ENCODE results near the gene ZNF665. TPM values are rescaled to one million over a fixed set of nuclear protein-coding genes. Genes with fewer than 3 reads are reported as not detected.

ZNF665 gene
- total and polyA plus RNA-seq, 4 donors, result 0.09 to 1.0 (median 0.40) TPM

GRCh38 chr19:53165691-53166091, 27.5 kb downstream of the ZNF665 start:
- 87% methylated on average over 3 of the region's 3 CpGs for WGBS
- peaks cover 17 to 37% (median 25%) of the 10 kb centered on the region in 4 donors for H3K9me3 ChIP-seq (ENCODE audit: control insufficient read depth in 4 of 4, low read length in 3 of 4)
- TF ChIP-seq NR2F2 (IDR thresholded peaks at IDR 0.05) (no peak), FOXA2 (IDR thresholded peaks at IDR 0.05) (no peak), JUND (IDR thresholded peaks at IDR 0.05) (no peak), HNF4G (IDR thresholded peaks at IDR 0.05) (no peak), ZBTB33 (IDR thresholded peaks at IDR 0.05) (no peak), TAF1 (conservative IDR thresholded peaks at IDR 0.05) (no peak)

GRCh38 chr19:53161123-53161522, 32.0 kb downstream of the ZNF665 start:
- Histone ChIP-seq H3K4me3 (ENCODE audit: low read depth in 1 of 3, low read length in 3 of 3) (no peak overlapping the region), H3K9ac (ENCODE audit: low read depth in 1 of 2, low read length in 2 of 2) (no peak overlapping the region), H3K4me1 (ENCODE audit: control insufficient read depth in 4 of 4, insufficient read depth in 4 of 4, low read length in 3 of 4) (no peaks in the 10 kb centered on the region), H3K27me3 (ENCODE audit: control insufficient read depth in 4 of 4, insufficient read depth in 4 of 4, low read length in 3 of 4) (no peaks in the 10 kb centered on the region), H3K36me3 (ENCODE audit: control insufficient read depth in 4 of 4, insufficient read depth in 3 of 4, low read depth in 1 of 4, low read length in 3 of 4) (no peaks in the 10 kb centered on the region), H3K27ac (ENCODE audit: low read depth in 1 of 2, low read length in 2 of 2) (no peak overlapping the region), H3K9me3 (ENCODE audit: control insufficient read depth in 4 of 4, low read length in 3 of 4) (peaks cover 17 to 34% (median 28%) of the 10 kb centered on the region in 4 donors)
- DNase-seq (ENCODE audit: low spot score), result no peak
- WGBS, result 74% methylated on average over 3 of the region's 3 CpGs
- TF ChIP-seq TAF1 (conservative IDR thresholded peaks at IDR 0.05) (no peak), GABPA (IDR thresholded peaks at IDR 0.05 in 1 of 2, conservative IDR thresholded peaks at IDR 0.05 in 1 of 2) (no peak), NR2F2 (IDR thresholded peaks at IDR 0.05) (no peak), YY1 (IDR thresholded peaks at IDR 0.05) (no peak), ATF3 (IDR thresholded peaks at IDR 0.05) (no peak), ZBTB33 (IDR thresholded peaks at IDR 0.05) (no peak), JUND (IDR thresholded peaks at IDR 0.05) (no peak), HNF4A (conservative IDR thresholded peaks at IDR 0.05) (no peak), SP1 (IDR thresholded peaks at IDR 0.05) (no peak), HNF4G (IDR thresholded peaks at IDR 0.05) (no peak), FOXA1 (IDR thresholded peaks at IDR 0.05) (no peak), REST (IDR thresholded peaks at IDR 0.05) (no peak), RAD21 (IDR thresholded peaks at IDR 0.05) (no peak), CTCF (IDR thresholded peaks at IDR 0.05; ENCODE audit: low read depth, low read length, missing input control) (no peak), FOXA2 (IDR thresholded peaks at IDR 0.05) (no peak), RXRA (IDR thresholded peaks at IDR 0.05) (no peak), MAX (IDR thresholded peaks at IDR 0.05) (no peak), EGR1 (IDR thresholded peaks at IDR 0.05; ENCODE audit: low read depth in 2 of 2) (no peak)

More at GRCh38 chr19:53165691-53166091, 27.5 kb downstream of the ZNF665 start:
- H3K36me3 ChIP-seq (ENCODE audit: control insufficient read depth in 4 of 4, insufficient read depth in 3 of 4, low read depth in 1 of 4, low read length in 3 of 4), result no peaks in the 10 kb centered on the region
- H3K9ac ChIP-seq (ENCODE audit: low read depth in 1 of 2, low read length in 2 of 2), result no peak overlapping the region
- no peak overlapping the region for H3K27ac ChIP-seq (ENCODE audit: low read depth in 1 of 2, low read length in 2 of 2)
- H3K27me3 ChIP-seq (ENCODE audit: control insufficient read depth in 4 of 4, insufficient read depth in 4 of 4, low read length in 3 of 4), result no peaks in the 10 kb centered on the region
- no peak for DNase-seq (ENCODE audit: low spot score)
- H3K4me3 ChIP-seq (ENCODE audit: low read depth in 1 of 3, low read length in 3 of 3), result peak overlapping the region in 1 of 3 donors; percentile 3
- no peaks in the 10 kb centered on the region for H3K4me1 ChIP-seq (ENCODE audit: control insufficient read depth in 4 of 4, insufficient read depth in 4 of 4, low read length in 3 of 4)

Data from liver (tissue), 9 donors.